COR-L47 (cell line): ENCODE data around the gene MLIP.
A peak's percentile ranks its signal among the peaks of the same experiment; 100 is the strongest.
"Not testable (repeated sequence)": the region's sequence is repeated elsewhere in the genome, so short reads cannot be mapped to it uniquely, and the experiment has no call there.

Experiments used
- DNase-seq: peaks from one replicate; lab custom pipeline; 2025; lab: John Stamatoyannopoulos, UW

The MLIP gene

GRCh38 chr6:54151861-54152260 lies 40.6 kb downstream of the MLIP start:
- no peak for DNase-seq

GRCh38 chr6:54156650-54157250 lies 45.5 kb downstream of the MLIP start:
- no peak for DNase-seq

GRCh38 chr6:54157405-54157804 lies 46.2 kb downstream of the MLIP start:
- DNase-seq = no peak

GRCh38 chr6:54173089-54173488 lies 61.8 kb downstream of the MLIP start:
- no peak for DNase-seq

GRCh38 chr6:54179152-54179551 lies 67.9 kb downstream of the MLIP start:
- DNase-seq = no peak

- no peak for DNase-seq
Observed at GRCh38 chr6:54183616-54184015, 72.4 kb downstream of the MLIP start.

GRCh38 chr6:54185885-54186284 lies 74.6 kb downstream of the MLIP start:
- no peak for DNase-seq

- no peak for DNase-seq
Observed at GRCh38 chr6:54188846-54189245, 77.6 kb downstream of the MLIP start.

- DNase-seq = peak; percentile 11
Observed at GRCh38 chr6:54191461-54191860, 80.2 kb downstream of the MLIP start.

- DNase-seq = no peak
Observed at GRCh38 chr6:54192993-54193392, 81.8 kb downstream of the MLIP start.

- DNase-seq = no peak
Observed at GRCh38 chr6:54193560-54193959, 82.3 kb downstream of the MLIP start.

GRCh38 chr6:54194067-54194466 lies 82.8 kb downstream of the MLIP start:
- no peak for DNase-seq

GRCh38 chr6:54195637-54196036 lies 84.4 kb downstream of the MLIP start:
- no peak for DNase-seq

GRCh38 chr6:54196905-54197304 lies 85.7 kb downstream of the MLIP start:
- DNase-seq = no peak

- DNase-seq = no peak
Observed at GRCh38 chr6:54198134-54198533, 86.9 kb downstream of the MLIP start.

GRCh38 chr6:54203474-54204035 lies 92.3 kb downstream of the MLIP start:
- DNase-seq = not testable (repeated sequence)

GRCh38 chr6:54204921-54205591 lies 93.8 kb downstream of the MLIP start:
- no peak for DNase-seq

GRCh38 chr6:54206510-54206909 lies 95.3 kb downstream of the MLIP start:
- no peak for DNase-seq

- DNase-seq = not testable (repeated sequence)
Observed at GRCh38 chr6:54209983-54210382, 98.7 kb downstream of the MLIP start.

GRCh38 chr6:54214286-54214685 lies 103.0 kb downstream of the MLIP start:
- no peak for DNase-seq

GRCh38 chr6:54216336-54216735 lies 105.1 kb downstream of the MLIP start:
- no peak for DNase-seq

GRCh38 chr6:54217018-54217417 lies 105.8 kb downstream of the MLIP start:
- no peak for DNase-seq

GRCh38 chr6:54222217-54222616 lies 111.0 kb downstream of the MLIP start:
- no peak for DNase-seq

- DNase-seq = no peak
Observed at GRCh38 chr6:54232703-54233102, 121.5 kb downstream of the MLIP start.
